Upper lobe of right lung (tissue), 1 donor: ENCODE results near the gene CKS1B. TPM values are rescaled to one million over a fixed set of nuclear protein-coding genes. Genes with fewer than 3 reads are reported as not detected.

Experiments used
- ATAC-seq: fragments of 200-7000 bp; cut with Tn5 transposase; one replicate; pipeline ENCODE4 v1.9.1; 2020; ENCODE audit warnings: mild to moderate bottlenecking, moderate library complexity
- DNase-seq: peaks from one replicate; pipeline ENCODE4 v3.0.0-alpha.2; 2020
- H3K27ac ChIP-seq: fragments of 200-600 bp; one replicate; pipeline ENCODE4 v1.8.0; 2022
- H3K27me3 ChIP-seq: fragments of 200-600 bp; one replicate; pipeline ENCODE4 v1.8.0; 2022; ENCODE audit warnings: mild to moderate bottlenecking
- H3K36me3 ChIP-seq: fragments of 200-600 bp; one replicate; pipeline ENCODE4 v1.8.0; 2022
- H3K4me1 ChIP-seq: fragments of 200-600 bp; one replicate; pipeline ENCODE4 v1.8.0; 2022
- H3K4me3 ChIP-seq: fragments of 200-600 bp; one replicate; pipeline ENCODE4 v1.8.0; 2022; ENCODE audit warnings: mild to moderate bottlenecking
- H3K9me3 ChIP-seq: fragments of 200-600 bp; one replicate; pipeline ENCODE4 v1.8.0; 2022
- intact Hi-C: fragments of 100-400 bp; cut with DNase I; formaldehyde crosslinking; loops from one replicate; pipeline ENCODE4 v1.11.0; 2022
- total RNA-seq: library from RNA; stranded (reverse); fragmentation: NEBNext Ultra II Directional; extraction: Animal tissue kit (Norgen Biotek cat#: 25700); gene quantifications from one replicate; pipeline ENCODE4 v1.2.1, GENCODE V29; 2021
- TF ChIP-seq, protein P1 (sequence below): fragments of 200-600 bp; IDR thresholded peaks from one replicate; pipeline ENCODE4 v1.8.0; 2022; ENCODE audit warnings: antibody characterized with exemption
- donor health status: DM: no; HTN: yes; CAD: no; lungs with severe emphysema.

Gene CKS1B
- total RNA-seq, 1 donor from 2014 or later = 27.0 TPM

DNA sequence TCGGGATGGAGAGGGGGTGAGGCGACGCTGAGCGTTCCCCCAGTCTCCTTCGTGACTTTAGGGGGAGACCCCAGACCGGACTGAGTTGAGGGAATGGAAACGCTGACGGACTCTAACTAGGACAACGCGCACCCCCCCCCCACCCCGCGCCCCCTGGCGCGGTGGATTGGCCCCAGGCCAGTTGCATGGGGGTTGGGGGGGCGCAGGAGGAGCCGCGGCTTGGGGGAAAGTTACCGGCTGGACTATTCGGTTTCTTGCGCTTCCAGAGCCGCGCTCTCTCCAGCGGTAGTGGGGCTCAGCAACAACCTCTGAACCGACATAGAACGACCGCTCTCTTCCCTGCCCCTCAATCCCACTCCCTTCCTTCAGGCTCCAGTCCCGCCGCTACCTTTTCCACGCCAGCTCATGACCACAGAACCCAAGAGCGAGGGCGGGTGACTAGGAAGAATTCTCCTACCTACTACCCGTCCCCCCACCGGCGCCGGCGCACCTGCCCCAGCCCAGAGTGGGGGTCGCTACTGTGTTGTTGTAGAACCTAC is 28.8 kb downstream of the CKS1B start:
- intact Hi-C loops = no loop called here
- DNase-seq (no peak), ATAC-seq (no peak)
- Histone ChIP-seq H3K4me3 (peak overlapping the region; percentile 88), H3K36me3 (no peaks in the 10 kb centered on the region), H3K4me1 (peaks cover 61% of the 10 kb centered on the region), H3K27ac (peak overlapping the region; percentile 93), H3K9me3 (no peaks in the 10 kb centered on the region), H3K27me3 (no peaks in the 10 kb centered on the region)
- TF ChIP-seq, protein P1, sequence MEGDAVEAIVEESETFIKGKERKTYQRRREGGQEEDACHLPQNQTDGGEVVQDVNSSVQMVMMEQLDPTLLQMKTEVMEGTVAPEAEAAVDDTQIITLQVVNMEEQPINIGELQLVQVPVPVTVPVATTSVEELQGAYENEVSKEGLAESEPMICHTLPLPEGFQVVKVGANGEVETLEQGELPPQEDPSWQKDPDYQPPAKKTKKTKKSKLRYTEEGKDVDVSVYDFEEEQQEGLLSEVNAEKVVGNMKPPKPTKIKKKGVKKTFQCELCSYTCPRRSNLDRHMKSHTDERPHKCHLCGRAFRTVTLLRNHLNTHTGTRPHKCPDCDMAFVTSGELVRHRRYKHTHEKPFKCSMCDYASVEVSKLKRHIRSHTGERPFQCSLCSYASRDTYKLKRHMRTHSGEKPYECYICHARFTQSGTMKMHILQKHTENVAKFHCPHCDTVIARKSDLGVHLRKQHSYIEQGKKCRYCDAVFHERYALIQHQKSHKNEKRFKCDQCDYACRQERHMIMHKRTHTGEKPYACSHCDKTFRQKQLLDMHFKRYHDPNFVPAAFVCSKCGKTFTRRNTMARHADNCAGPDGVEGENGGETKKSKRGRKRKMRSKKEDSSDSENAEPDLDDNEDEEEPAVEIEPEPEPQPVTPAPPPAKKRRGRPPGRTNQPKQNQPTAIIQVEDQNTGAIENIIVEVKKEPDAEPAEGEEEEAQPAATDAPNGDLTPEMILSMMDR = no peak

DNA sequence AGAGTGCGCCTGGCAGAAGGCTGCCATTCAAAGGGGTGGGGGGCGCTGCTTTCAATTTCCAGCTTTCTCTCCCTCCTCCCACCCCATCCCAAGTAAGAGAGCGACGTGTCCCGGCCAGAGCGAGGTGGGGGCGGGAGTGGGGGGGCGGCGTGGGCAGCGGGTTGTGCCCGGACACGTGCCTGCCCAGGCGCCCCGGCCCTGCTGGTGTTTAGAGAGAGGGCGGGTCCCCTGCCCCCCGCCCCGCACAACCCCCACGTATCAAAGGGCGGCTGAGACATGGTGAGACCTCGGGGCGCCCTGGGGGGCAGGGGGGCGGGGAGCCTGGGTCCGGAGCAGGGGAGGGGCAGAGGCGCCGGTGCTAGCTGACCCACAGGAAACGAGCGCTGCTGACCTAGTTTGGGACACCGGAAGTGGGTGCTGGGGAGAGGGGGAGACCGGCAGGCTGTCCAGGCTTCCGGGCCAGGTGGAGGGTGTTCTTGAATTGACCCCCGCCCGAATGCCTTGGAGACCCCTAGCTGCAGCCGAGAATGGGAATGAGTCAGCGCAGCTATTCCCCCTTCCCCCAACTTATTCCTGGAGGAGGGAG is 29.4 kb downstream of the CKS1B start:
- TF ChIP-seq, protein P1 = no peak
- H3K4me1 ChIP-seq = peaks cover 64% of the 10 kb centered on the region
- ATAC-seq (peak; percentile 2), DNase-seq (peak; percentile 89)
- peak overlapping the region; percentile 88 for H3K4me3 ChIP-seq
- no peaks in the 10 kb centered on the region for H3K27me3 ChIP-seq
- intact Hi-C loops = no loop called here
- peak overlapping the region; percentile 93 for H3K27ac ChIP-seq
- no peaks in the 10 kb centered on the region for H3K9me3 ChIP-seq
- no peaks in the 10 kb centered on the region for H3K36me3 ChIP-seq

DNA sequence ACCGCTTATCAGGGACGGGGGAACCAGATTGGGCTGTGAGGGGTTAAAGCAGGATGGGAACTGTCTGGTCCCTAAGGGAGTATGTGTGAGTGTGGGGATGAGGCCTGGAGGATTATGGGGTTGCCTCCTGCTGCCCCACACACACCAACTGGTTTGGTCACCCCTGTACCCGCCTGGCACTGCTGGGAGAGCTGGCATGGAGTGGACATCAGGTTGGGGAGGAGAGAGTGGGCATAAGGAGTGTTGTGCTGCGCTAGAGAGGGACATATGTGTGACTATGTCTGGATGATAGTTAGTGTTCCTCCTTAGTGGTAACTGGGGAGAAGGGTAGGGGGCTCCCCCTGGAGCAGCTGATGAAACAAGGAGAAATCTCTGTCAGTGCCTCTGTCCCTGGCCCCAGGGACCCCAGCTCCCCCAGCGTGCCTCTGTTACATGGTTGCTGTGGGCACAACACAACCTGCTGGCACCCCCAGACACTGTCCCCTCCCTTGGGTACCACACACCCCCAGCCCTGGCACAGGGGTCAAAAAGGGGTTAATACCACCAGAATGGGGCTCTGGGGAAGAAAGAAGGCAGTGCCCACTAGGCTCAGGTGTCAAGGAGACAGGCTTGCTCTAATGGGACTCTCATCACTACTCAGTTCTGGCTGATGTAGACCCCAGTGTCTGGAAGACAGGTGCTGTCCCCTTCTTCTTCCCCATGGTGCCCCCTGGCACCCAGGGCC is 30.0 kb downstream of the CKS1B start:
- DNase-seq = no peak
- peak overlapping the region; percentile 93 for H3K27ac ChIP-seq
- ATAC-seq = no peak
- peaks cover 57% of the 10 kb centered on the region for H3K4me1 ChIP-seq
- no peaks in the 10 kb centered on the region for H3K9me3 ChIP-seq
- H3K36me3 ChIP-seq = no peaks in the 10 kb centered on the region
- TF ChIP-seq, protein P1 = no peak
- H3K4me3 ChIP-seq = peak overlapping the region; percentile 88
- H3K27me3 ChIP-seq = no peaks in the 10 kb centered on the region
- intact Hi-C loops = no loop called here

DNA sequence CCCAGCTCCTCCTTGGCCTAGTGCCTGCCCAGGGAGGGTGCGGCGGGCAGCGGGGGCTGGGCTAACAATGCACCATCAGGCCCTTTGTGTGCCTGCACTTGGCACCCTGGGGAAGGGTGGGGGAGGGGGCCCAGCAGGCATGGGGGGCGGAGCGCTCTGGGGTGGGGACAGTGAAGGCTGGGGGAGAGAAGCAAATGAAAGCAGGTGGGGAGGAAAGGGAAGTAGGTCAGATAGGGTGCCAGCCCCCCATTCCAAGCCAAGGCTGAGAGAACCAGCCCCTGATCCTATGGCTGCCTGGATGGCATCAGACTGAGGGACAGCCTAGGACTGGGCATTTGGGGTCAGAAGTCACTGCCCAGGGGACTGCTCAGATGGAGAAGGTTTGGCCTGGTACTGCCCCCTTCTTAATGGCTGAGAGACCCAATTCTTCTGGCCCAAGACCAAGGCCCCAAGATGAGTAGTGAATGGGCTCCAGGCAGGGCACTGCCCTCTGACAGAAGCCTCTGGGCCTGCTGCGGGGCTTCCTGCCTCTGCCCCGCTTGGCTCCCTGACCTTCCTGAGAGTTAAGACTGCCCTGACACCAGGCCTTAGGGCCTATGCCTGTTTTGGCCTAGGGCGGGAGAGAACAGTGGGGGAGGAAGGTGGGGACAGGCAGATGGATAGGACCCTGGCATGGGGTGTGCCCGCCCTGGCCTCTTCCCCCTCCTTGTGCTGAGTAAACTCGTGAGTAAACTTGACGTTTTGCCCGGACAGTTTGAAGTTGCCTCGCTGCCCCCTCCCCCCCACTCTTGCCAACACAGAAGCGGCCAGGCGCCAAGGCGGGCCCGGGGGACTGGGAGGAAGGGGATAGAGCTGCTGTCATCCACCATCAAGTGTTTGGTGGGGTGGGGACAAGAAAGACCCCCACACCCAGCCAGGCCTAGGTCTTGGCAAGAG is 30.9 kb downstream of the CKS1B start:
- peak; percentile 87 for DNase-seq
- peak overlapping the region; percentile 88 for H3K4me3 ChIP-seq
- no peaks in the 10 kb centered on the region for H3K9me3 ChIP-seq
- no peaks in the 10 kb centered on the region for H3K36me3 ChIP-seq
- TF ChIP-seq, protein P1 = no peak
- intact Hi-C loops = no loop called here
- peaks cover 58% of the 10 kb centered on the region for H3K4me1 ChIP-seq
- peak; percentile 4 for ATAC-seq
- no peaks in the 10 kb centered on the region for H3K27me3 ChIP-seq
- peak overlapping the region; percentile 93 for H3K27ac ChIP-seq

DNA sequence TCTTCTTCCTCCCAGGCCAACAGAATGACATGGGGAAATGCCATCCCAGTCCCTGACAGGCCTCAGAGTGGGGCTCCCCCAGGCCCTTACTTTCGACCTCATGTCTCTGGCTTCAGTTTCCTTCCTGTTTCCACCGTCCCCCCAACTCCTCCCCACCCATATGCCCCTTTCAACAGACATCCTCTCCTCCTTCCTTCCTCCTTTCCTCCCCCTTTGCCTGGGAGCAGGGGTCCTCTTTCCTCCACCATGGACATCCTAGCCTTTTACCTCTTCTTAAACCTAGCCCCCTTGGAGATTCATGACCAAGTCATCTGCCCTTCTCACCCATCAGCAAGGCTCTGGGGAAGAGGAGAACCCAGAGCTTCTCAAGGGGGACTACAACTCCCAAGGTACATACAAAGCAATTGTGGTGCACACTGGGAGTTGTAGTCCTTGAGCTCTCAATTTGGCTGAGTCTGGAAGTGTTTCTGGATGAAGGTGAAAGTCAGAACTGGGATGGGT is 32.2 kb downstream of the CKS1B start:
- DNase-seq (no peak), ATAC-seq (no peak)
- H3K27ac ChIP-seq = peak overlapping the region; percentile 93
- intact Hi-C loops = no loop called here
- H3K4me1 ChIP-seq = peaks cover 71% of the 10 kb centered on the region
- H3K36me3 ChIP-seq = no peaks in the 10 kb centered on the region
- no peaks in the 10 kb centered on the region for H3K27me3 ChIP-seq
- TF ChIP-seq, protein P1 = no peak
- H3K9me3 ChIP-seq = no peaks in the 10 kb centered on the region
- H3K4me3 ChIP-seq = no peak overlapping the region
